ENCODE measurements around the gene CDHR3.

The CDHR3 gene

GRCh38 chr7:106041140-106041717 is 78.2 kb downstream of the CDHR3 start:
- Histone ChIP-seq H3K27me3 (ENCODE audit: insufficient read depth, low read length) (no peaks in the 10 kb centered on the region), H2AFZ (ENCODE audit: low read depth, low read length) (no peak overlapping the region), H3K4me1 (ENCODE audit: insufficient read depth, low read length) (peaks cover 7% of the 10 kb centered on the region), H3K9me3 (ENCODE audit: low read length) (no peaks in the 10 kb centered on the region), H3K4me3 (ENCODE audit: low read length) (no peak overlapping the region), H3K36me3 (ENCODE audit: insufficient read depth, low read length) (no peaks in the 10 kb centered on the region)

GRCh38 chr7:106042196-106042611 is 79.1 kb downstream of the CDHR3 start:
- H3K4me3 ChIP-seq (ENCODE audit: low read length) = no peak overlapping the region

GRCh38 chr7:106045139-106045538 is 82.1 kb downstream of the CDHR3 start:
- H3K9me3 ChIP-seq (ENCODE audit: low read length) = no peaks in the 10 kb centered on the region
- no peaks in the 10 kb centered on the region for H3K36me3 ChIP-seq (ENCODE audit: insufficient read depth, low read length)
- H3K4me3 ChIP-seq (ENCODE audit: low read length) = no peak overlapping the region
- no peaks in the 10 kb centered on the region for H3K27me3 ChIP-seq (ENCODE audit: insufficient read depth, low read length)
- no peak overlapping the region for H2AFZ ChIP-seq (ENCODE audit: low read depth, low read length)
- peaks cover 7% of the 10 kb centered on the region for H3K4me1 ChIP-seq (ENCODE audit: insufficient read depth, low read length)

More at GRCh38 chr7:106042196-106042611, 79.1 kb downstream of the CDHR3 start:
- no peaks in the 10 kb centered on the region for H3K36me3 ChIP-seq (ENCODE audit: insufficient read depth, low read length)
- H3K27me3 ChIP-seq (ENCODE audit: insufficient read depth, low read length) = no peaks in the 10 kb centered on the region
- H3K9me3 ChIP-seq (ENCODE audit: low read length) = no peaks in the 10 kb centered on the region
- peaks cover 7% of the 10 kb centered on the region for H3K4me1 ChIP-seq (ENCODE audit: insufficient read depth, low read length)
- peak overlapping the region; percentile 22 for H2AFZ ChIP-seq (ENCODE audit: low read depth, low read length)

GRCh38 chr7:106045586-106045985 is 82.5 kb downstream of the CDHR3 start:
- no peak overlapping the region for H3K4me3 ChIP-seq (ENCODE audit: low read length)
- peaks cover 7% of the 10 kb centered on the region for H3K4me1 ChIP-seq (ENCODE audit: insufficient read depth, low read length)
- no peaks in the 10 kb centered on the region for H3K36me3 ChIP-seq (ENCODE audit: insufficient read depth, low read length)
- no peak overlapping the region for H2AFZ ChIP-seq (ENCODE audit: low read depth, low read length)
- no peaks in the 10 kb centered on the region for H3K9me3 ChIP-seq (ENCODE audit: low read length)
- H3K27me3 ChIP-seq (ENCODE audit: insufficient read depth, low read length) = no peaks in the 10 kb centered on the region

- Histone ChIP-seq H3K27me3 (ENCODE audit: insufficient read depth, low read length) (no peaks in the 10 kb centered on the region), H3K4me1 (ENCODE audit: insufficient read depth, low read length) (peaks cover 6% of the 10 kb centered on the region), H3K36me3 (ENCODE audit: insufficient read depth, low read length) (no peaks in the 10 kb centered on the region), H3K9me3 (ENCODE audit: low read length) (peaks cover 4% of the 10 kb centered on the region), H2AFZ (ENCODE audit: low read depth, low read length) (no peak overlapping the region), H3K4me3 (ENCODE audit: low read length) (no peak overlapping the region)
Observed at GRCh38 chr7:106047184-106047583, 84.1 kb downstream of the CDHR3 start.

- Histone ChIP-seq H3K4me1 (ENCODE audit: insufficient read depth, low read length) (no peaks in the 10 kb centered on the region), H3K27me3 (ENCODE audit: insufficient read depth, low read length) (no peaks in the 10 kb centered on the region), H3K36me3 (ENCODE audit: insufficient read depth, low read length) (no peaks in the 10 kb centered on the region), H3K9me3 (ENCODE audit: low read length) (peaks cover 4% of the 10 kb centered on the region), H2AFZ (ENCODE audit: low read depth, low read length) (no peak overlapping the region), H3K4me3 (ENCODE audit: low read length) (no peak overlapping the region)
Observed at GRCh38 chr7:106047818-106048705, 85.0 kb downstream of the CDHR3 start.

GRCh38 chr7:106048706-106049020 is 85.6 kb downstream of the CDHR3 start:
- no peaks in the 10 kb centered on the region for H3K27me3 ChIP-seq (ENCODE audit: insufficient read depth, low read length)
- no peak overlapping the region for H3K4me3 ChIP-seq (ENCODE audit: low read length)
- peaks cover 4% of the 10 kb centered on the region for H3K9me3 ChIP-seq (ENCODE audit: low read length)
- H3K4me1 ChIP-seq (ENCODE audit: insufficient read depth, low read length) = no peaks in the 10 kb centered on the region
- H3K36me3 ChIP-seq (ENCODE audit: insufficient read depth, low read length) = no peaks in the 10 kb centered on the region
- H2AFZ ChIP-seq (ENCODE audit: low read depth, low read length) = no peak overlapping the region

GRCh38 chr7:106049139-106049752 is 86.2 kb downstream of the CDHR3 start:
- Histone ChIP-seq H2AFZ (ENCODE audit: low read depth, low read length) (no peak overlapping the region), H3K27me3 (ENCODE audit: insufficient read depth, low read length) (peaks cover 2% of the 10 kb centered on the region), H3K9me3 (ENCODE audit: low read length) (peaks cover 4% of the 10 kb centered on the region), H3K36me3 (ENCODE audit: insufficient read depth, low read length) (no peaks in the 10 kb centered on the region), H3K4me1 (ENCODE audit: insufficient read depth, low read length) (no peaks in the 10 kb centered on the region), H3K4me3 (ENCODE audit: low read length) (no peak overlapping the region)

- Histone ChIP-seq H3K27me3 (ENCODE audit: insufficient read depth, low read length) (peaks cover 4% of the 10 kb centered on the region), H3K9me3 (ENCODE audit: low read length) (peaks cover 4% of the 10 kb centered on the region), H3K36me3 (ENCODE audit: insufficient read depth, low read length) (no peaks in the 10 kb centered on the region), H3K4me3 (ENCODE audit: low read length) (no peak overlapping the region), H3K4me1 (ENCODE audit: insufficient read depth, low read length) (peaks cover under 1% of the 10 kb centered on the region), H2AFZ (ENCODE audit: low read depth, low read length) (no peak overlapping the region)
Observed at GRCh38 chr7:106050002-106050745, 87.1 kb downstream of the CDHR3 start.

GRCh38 chr7:106050746-106051117 is 87.7 kb downstream of the CDHR3 start:
- Histone ChIP-seq H3K4me3 (ENCODE audit: low read length) (no peak overlapping the region), H2AFZ (ENCODE audit: low read depth, low read length) (no peak overlapping the region), H3K36me3 (ENCODE audit: insufficient read depth, low read length) (no peaks in the 10 kb centered on the region), H3K9me3 (ENCODE audit: low read length) (peaks cover 4% of the 10 kb centered on the region), H3K27me3 (ENCODE audit: insufficient read depth, low read length) (peaks cover 4% of the 10 kb centered on the region), H3K4me1 (ENCODE audit: insufficient read depth, low read length) (peaks cover 3% of the 10 kb centered on the region)

- H3K27me3 ChIP-seq (ENCODE audit: insufficient read depth, low read length) = peaks cover 4% of the 10 kb centered on the region
- no peaks in the 10 kb centered on the region for H3K36me3 ChIP-seq (ENCODE audit: insufficient read depth, low read length)
- H3K4me1 ChIP-seq (ENCODE audit: insufficient read depth, low read length) = peaks cover 3% of the 10 kb centered on the region
- no peak overlapping the region for H2AFZ ChIP-seq (ENCODE audit: low read depth, low read length)
- peaks cover 4% of the 10 kb centered on the region for H3K9me3 ChIP-seq (ENCODE audit: low read length)
- H3K4me3 ChIP-seq (ENCODE audit: low read length) = no peak overlapping the region
Observed at GRCh38 chr7:106052681-106053080, 89.6 kb downstream of the CDHR3 start.

GRCh38 chr7:106053109-106053508 is 90.0 kb downstream of the CDHR3 start:
- Histone ChIP-seq H3K9me3 (ENCODE audit: low read length) (peaks cover 4% of the 10 kb centered on the region), H3K4me1 (ENCODE audit: insufficient read depth, low read length) (peaks cover 7% of the 10 kb centered on the region)

More at GRCh38 chr7:106053109-106053508, 90.0 kb downstream of the CDHR3 start:
- Histone ChIP-seq H3K27me3 (ENCODE audit: insufficient read depth, low read length) (peaks cover 4% of the 10 kb centered on the region), H2AFZ (ENCODE audit: low read depth, low read length) (no peak overlapping the region), H3K4me3 (ENCODE audit: low read length) (no peak overlapping the region), H3K36me3 (ENCODE audit: insufficient read depth, low read length) (no peaks in the 10 kb centered on the region)
